Uterus (tissue), 2 donors: ENCODE results near the gene TUFT1.
A peak's percentile ranks its signal among the peaks of the same experiment; 100 is the strongest.

ENCODE experiments used
- CTCF ChIP-seq, 4 experiments: fragments of 200-600 bp in 2 of 4; fragments of 450-650 bp in 2 of 4; sonication (generic) in 2 of 4; IDR thresholded peaks; one replicate each; pipeline ENCODE4 v1.5.1; 2016 to 2019; ENCODE audit warnings: antibody characterized with exemption in 4 of 4, mild to moderate bottlenecking in 2 of 4, moderate library complexity in 1 of 4
- POLR2A ChIP-seq, 2 donors: fragments of 450-650 bp; IDR thresholded peaks; one replicate each; pipeline ENCODE4 v1.6.1; 2016; ENCODE audit warnings: antibody characterized with exemption in 2 of 2, mild to moderate bottlenecking in 1 of 2, moderate library complexity in 1 of 2

DNA sequence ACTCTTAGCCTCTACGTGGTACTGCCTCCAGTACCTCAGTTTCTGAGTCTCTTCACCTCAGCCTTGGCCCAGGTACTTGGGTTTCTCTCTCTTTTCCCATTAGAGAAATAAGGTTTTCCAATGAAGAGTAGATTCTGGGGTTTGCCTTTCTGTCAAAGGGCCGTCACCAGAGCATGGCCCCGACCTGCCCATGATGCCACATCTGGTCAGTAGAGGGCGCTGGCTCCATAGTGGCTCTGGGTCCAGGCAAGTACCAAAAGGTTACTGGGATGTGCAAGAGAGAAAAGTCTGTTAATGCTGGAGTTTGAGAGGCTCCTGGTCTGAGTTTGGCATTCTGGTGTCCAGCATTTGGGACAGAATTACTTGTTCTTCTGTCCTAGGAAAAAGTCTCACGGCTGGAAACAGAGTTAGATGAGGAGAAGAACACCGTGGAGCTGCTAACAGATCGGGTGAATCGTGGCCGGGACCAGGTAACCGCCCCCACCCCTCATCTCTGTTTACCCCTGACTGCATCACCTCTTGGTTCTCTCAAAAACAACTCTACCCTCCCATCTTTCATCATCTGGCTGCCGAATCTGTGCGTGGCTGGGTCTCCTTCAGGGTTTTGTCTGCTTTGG lies 5.3 kb upstream of the TUFT1 start:
- TF ChIP-seq CTCF (IDR thresholded peaks at IDR 0.05) (peak; percentile 60 to 69 (median 66)), POLR2A (IDR thresholded peaks at IDR 0.05) (no peak)
